HG03280 (cell line): ENCODE results near the gene SCUBE1.

Source experiments
- ATAC-seq: cut with Tn5 transposase; IDR thresholded peaks from one replicate; pipeline ENCODE4 v1.9.1; 2021; ENCODE audit warnings: mild to moderate bottlenecking, moderate library complexity; ENCODE audit not compliant: unreplicated experiment

Gene SCUBE1

GRCh38 chr22:43163241-43163795 is 179.9 kb downstream of the SCUBE1 start:
- no peak for ATAC-seq

DNA sequence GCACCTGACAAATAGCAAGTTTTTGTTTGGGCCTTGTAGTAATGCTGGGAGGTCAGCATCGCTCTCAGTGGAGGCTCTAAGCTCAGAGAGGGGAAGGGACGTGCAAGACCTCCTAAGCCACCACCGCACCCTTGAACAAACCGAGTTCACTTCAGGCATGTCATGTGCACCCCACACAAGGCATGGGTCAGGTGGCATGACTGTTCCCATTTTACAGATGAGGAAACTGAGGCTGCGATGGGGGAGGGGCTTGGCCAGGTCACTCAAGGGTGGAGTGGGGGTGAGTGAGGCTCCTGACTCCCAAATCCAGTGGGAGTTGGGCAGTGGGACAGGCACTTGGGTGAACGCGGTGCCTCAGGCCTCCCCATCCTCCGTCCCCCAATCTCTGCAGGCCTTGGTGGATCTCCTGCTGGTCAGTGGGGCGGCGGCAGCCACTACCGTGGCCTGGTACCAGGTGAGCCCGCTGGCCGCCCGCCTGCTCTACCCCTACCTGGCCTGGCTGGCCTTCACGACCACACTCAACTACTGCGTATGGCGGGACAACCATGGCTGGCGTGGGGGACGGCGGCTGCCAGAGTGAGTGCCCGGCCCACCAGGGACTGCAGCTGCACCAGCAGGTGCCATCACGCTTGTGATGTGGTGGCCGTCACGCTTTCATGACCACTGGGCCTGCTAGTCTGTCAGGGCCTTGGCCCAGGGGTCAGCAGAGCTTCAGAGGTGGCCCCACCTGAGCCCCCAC is 180.6 kb downstream of the SCUBE1 start:
- ATAC-seq = no peak

- ATAC-seq = no peak
These were observed 182.6 kb downstream of the SCUBE1 start for GRCh38 chr22:43160497-43161126.

GRCh38 chr22:43159484-43160178 is 183.5 kb downstream of the SCUBE1 start:
- no peak for ATAC-seq

DNA sequence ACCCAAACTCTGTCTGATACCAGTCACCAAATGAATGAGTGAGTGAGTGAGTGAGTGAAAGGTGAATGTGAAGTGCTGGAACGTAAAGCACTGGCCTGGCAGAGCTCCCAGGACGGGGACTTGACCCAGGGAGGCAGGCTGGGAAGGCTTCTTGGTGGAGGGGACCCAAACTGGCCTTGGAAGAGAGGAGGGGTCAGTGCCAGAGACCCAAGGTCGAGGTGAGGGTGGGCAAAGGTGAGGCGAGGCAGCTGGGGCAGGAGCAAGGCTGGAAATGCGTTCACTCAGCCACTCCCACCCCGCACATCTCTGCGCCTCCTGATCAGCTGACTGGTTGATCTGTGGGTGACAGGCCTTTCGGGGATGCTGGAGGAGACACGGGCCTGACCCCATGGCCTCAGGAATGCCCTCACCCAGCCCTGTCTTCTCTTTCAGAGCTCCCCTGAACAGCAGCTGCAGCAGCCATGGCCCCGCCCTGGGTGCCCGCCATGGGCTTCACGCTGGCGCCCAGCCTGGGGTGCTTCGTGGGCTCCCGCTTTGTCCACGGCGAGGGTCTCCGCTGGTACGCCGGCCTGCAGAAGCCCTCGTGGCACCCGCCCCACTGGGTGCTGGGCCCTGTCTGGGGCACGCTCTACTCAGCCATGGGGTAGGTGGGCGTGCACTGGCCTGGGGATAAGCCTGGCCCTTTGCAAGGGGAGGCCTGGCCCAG is 184.2 kb downstream of the SCUBE1 start:
- no peak for ATAC-seq

- no peak for ATAC-seq
These were observed 185.2 kb downstream of the SCUBE1 start for GRCh38 chr22:43157874-43158546.

DNA sequence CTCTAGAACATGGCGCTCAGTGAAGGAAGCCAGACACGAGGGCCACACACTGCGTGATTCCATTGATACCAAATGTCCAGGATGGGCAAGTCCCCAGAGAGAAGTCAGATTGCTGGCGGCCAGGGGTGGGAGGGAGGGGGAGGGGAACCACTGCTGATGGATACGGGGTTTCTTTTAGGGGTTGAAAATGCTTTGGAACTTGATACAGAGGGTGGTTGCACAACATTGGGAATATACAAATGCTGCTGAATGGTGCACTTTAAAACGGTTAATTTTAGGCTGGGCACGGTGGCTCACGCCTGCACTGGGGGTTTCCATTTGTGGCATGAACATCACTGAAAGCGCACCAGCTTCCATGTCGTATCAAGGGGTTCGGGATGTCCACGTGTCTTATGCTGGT is 186.8 kb downstream of the SCUBE1 start:
- no peak for ATAC-seq

DNA sequence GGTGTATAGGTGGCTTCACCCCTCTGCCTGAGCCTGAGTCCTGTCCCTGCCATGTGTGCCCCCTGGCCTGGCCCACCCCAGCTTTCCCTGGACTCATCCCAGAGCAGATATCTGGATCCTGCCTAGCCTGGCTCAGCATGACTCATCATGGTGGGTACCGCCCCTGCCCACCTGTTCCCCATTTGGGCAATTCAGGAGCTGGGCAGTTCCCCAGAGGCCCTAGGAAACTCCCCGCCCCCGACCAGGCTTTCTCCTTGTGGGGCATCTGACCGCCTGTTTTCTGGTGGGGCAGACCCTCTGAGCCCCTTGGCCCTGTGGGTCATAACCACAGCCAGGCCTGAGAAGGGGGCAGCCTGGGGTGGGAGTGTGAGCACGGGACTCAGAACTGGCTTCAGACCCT is 187.4 kb downstream of the SCUBE1 start:
- no peak for ATAC-seq

- ATAC-seq = no peak
These were observed 188.2 kb downstream of the SCUBE1 start for GRCh38 chr22:43154887-43155536.

DNA sequence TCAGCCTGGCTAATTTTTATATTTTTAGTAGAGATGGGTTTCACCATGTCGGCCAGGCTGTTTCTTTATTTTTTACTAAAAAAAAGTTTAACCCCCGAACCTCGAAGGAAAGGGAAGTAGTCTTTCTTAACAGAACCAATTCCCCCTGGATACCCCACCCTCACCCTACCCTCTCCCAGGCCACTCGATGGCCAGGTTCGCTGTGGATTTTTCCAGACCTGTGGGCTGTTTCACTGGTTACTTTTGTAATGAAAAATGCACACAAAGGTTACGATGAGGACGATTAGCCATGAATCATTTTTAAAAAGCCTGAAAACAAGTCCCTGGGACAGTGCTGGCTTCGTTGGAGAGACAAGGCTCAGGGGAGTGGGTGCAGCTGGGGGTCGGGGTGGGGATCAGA is 189.3 kb downstream of the SCUBE1 start:
- ATAC-seq = no peak

- ATAC-seq = no peak
These were observed 190.7 kb downstream of the SCUBE1 start for GRCh38 chr22:43152357-43153071.

DNA sequence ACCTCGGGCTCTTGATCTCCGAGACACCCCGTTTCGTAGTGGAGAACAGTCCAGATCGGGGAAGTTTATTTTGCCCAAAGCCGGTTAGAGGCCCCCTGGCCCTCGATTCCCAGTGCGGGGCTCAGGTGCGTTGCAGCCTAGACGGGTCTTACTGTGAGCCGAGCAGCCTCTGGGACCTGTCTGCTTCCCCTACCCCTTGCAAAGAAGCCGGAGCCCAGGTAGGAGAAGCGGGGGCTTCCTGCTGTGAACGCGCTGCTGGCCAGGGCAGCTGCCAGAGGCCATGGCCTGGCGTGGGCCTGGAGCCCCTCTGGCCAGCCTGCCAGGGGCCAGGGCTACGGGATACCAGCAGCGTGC is 191.2 kb downstream of the SCUBE1 start:
- ATAC-seq = no peak

GRCh38 chr22:43151251-43152002 is 191.7 kb downstream of the SCUBE1 start, which contains the start of gene TSPO:
Gene TSPO, plus strand, starts transcription at chr22:43151559. Its CDS starts 7,680 bp downstream, at chr22:43159239.
- ATAC-seq = peak; percentile 43

- ATAC-seq = no peak
These were observed 192.4 kb downstream of the SCUBE1 start for GRCh38 chr22:43150731-43151206.

DNA sequence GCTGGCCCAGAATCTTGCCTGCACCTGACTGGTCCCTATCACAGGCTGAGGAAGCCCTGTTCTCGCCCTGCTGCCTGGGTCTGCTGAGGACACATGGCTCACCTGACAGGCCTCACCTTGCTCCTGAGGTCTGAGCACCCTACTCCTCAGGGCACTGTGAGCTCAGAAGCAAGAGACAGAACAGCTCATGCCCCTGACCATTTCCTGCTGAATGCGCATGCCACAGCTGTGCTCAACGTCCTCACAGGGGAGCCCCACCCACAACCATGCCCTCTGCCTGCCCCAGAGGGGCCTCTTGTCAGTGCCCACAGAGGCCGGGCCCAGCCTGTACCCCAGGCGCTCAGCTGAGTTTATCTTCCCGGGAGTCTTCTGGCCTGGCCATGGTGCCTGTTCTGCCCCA is 194.6 kb downstream of the SCUBE1 start:
- no peak for ATAC-seq

- ATAC-seq = no peak
These were observed 195.4 kb downstream of the SCUBE1 start for GRCh38 chr22:43147821-43148220.
